Neural cell (in vitro differentiated cells): Measurements from ENCODE around the gene LMOD1. TPM values are rescaled to one million over a fixed set of nuclear protein-coding genes. Genes with fewer than 3 reads are reported as not detected.

Source experiments
- H2AFZ ChIP-seq: fragments of 200-600, 300-800 bp; sonication (generic), shearing (Covaris generic); 2 replicates; pipeline ENCODE4 v1.6.0; 2014; ENCODE audit warnings: low read depth, mild to moderate bottlenecking, antibody characterized with exemption, low read length, moderate library complexity
- H3F3A ChIP-seq: fragments of 200-600 bp; shearing (Covaris generic); 2 replicates; pipeline ENCODE4 v1.6.1; 2016; ENCODE audit warnings: mild to moderate bottlenecking, moderate library complexity, mixed read lengths, antibody characterized with exemption, low read length; ENCODE audit not compliant: insufficient read depth, poor library complexity, severe bottlenecking
- H3K27ac ChIP-seq: fragments of 200-600, 300-800 bp; sonication (generic), shearing (Covaris generic); 2 replicates; pipeline ENCODE4 v1.5.1; 2014; ENCODE audit warnings: mild to moderate bottlenecking, low read length, moderate library complexity
- H3K27me3 ChIP-seq: fragments of 300-800, 200-600 bp; sonication (generic), shearing (Covaris generic); 2 replicates; pipeline ENCODE4 v1.6.0; 2014; ENCODE audit warnings: mild to moderate bottlenecking, low read depth, low read length, moderate library complexity; ENCODE audit not compliant: insufficient read depth
- H3K36me3 ChIP-seq: fragments of 300-800, 200-600 bp; sonication (generic), shearing (Covaris generic); 2 replicates; pipeline ENCODE4 v1.5.1; 2014; ENCODE audit warnings: mild to moderate bottlenecking, antibody characterized with exemption, low read length, moderate library complexity; ENCODE audit not compliant: insufficient read depth
- H3K4me2 ChIP-seq: fragments of 300-800, 200-600 bp; sonication (generic), shearing (Covaris generic); 2 replicates; pipeline ENCODE4 v1.6.0; 2014; ENCODE audit warnings: mild to moderate bottlenecking, low read length
- H3K4me3 ChIP-seq: fragments of 300-800, 200-600 bp; sonication (generic), shearing (Covaris generic); 2 replicates; pipeline ENCODE4 v1.5.1; 2014; ENCODE audit warnings: mild to moderate bottlenecking, low read length, moderate library complexity
- H3K79me2 ChIP-seq: fragments of 200-600 bp; shearing (Covaris generic); replicated peaks from 2 replicates; pipeline ENCODE4 v1.6.0; 2014; ENCODE audit warnings: mild to moderate bottlenecking, low read length, moderate library complexity; ENCODE audit not compliant: insufficient read depth
- H3K9ac ChIP-seq: fragments of 300-800, 200-600 bp; sonication (generic), shearing (Covaris generic); 2 replicates; pipeline ENCODE4 v1.6.1; 2016; ENCODE audit warnings: mild to moderate bottlenecking, low read length, mixed read lengths
- H3K9me2 ChIP-seq: fragments of 200-600 bp; shearing (Covaris generic); 2 replicates; pipeline ENCODE4 v1.6.1; 2016; ENCODE audit warnings: mild to moderate bottlenecking, low read length, mixed read lengths; ENCODE audit not compliant: insufficient read depth
- H3K9me3 ChIP-seq: fragments of 200-600, 300-800 bp; sonication (generic), shearing (Covaris generic); 2 replicates; pipeline ENCODE4 v1.6.1; 2016; ENCODE audit warnings: mild to moderate bottlenecking, mixed run types, low read length, moderate library complexity, mixed read lengths
- H4K20me1 ChIP-seq: fragments of 200-600 bp; shearing (Covaris generic); 2 replicates; pipeline ENCODE4 v1.6.1; 2016; ENCODE audit warnings: mild to moderate bottlenecking, mixed run types; ENCODE audit not compliant: insufficient read depth
- EP300 ChIP-seq: fragments of 450-650 bp; conservative IDR thresholded peaks from 2 replicates; pipeline ENCODE4 v1.6.1; 2014; ENCODE audit warnings: antibody characterized with exemption, mild to moderate bottlenecking, moderate library complexity; ENCODE audit not compliant: poor library complexity, severe bottlenecking
- EZH2 ChIP-seq: fragments of 200-600, 300-800 bp; shearing (Covaris generic), sonication (generic); IDR thresholded peaks from 2 replicates; pipeline ENCODE4 v1.6.1; 2014; ENCODE audit warnings: antibody characterized with exemption, low read length, borderline replicate concordance, mild to moderate bottlenecking; ENCODE audit not compliant: insufficient read depth, poor library complexity, severe bottlenecking
- MXI1 ChIP-seq: fragments of 450-650 bp; conservative IDR thresholded peaks from 2 replicates; pipeline ENCODE4 v1.6.1; 2014; ENCODE audit warnings: antibody characterized with exemption, mild to moderate bottlenecking; ENCODE audit not compliant: poor library complexity, severe bottlenecking
- POLR2AphosphoS5 ChIP-seq: IDR thresholded peaks from 2 replicates; pipeline ENCODE4 v1.6.1; 2012
- RAD21 ChIP-seq: fragments of 450-650 bp; conservative IDR thresholded peaks from 2 replicates; pipeline ENCODE4 v1.6.1; 2014; ENCODE audit warnings: antibody characterized with exemption, mild to moderate bottlenecking, moderate library complexity
- SMC3 ChIP-seq: fragments of 450-650 bp; conservative IDR thresholded peaks from 2 replicates; pipeline ENCODE4 v1.6.1; 2014; ENCODE audit warnings: antibody characterized with exemption, mild to moderate bottlenecking, moderate library complexity; ENCODE audit not compliant: poor library complexity
- TAF1 ChIP-seq: IDR thresholded peaks from 2 replicates; pipeline ENCODE4 v1.6.1; 2012; ENCODE audit warnings: low read depth
- polyA plus RNA-seq: library from polyadenylated mRNA; depleted of rRNA; stranded (reverse); fragments of >200 nt; gene quantifications from 2 replicates; pipeline ENCODE4 v1.2.3, GENCODE V29; 2014
- TF ChIP-seq, protein P1 (sequence below): fragments of 450-650 bp; IDR thresholded peaks from 2 replicates; pipeline ENCODE4 v1.5.1; 2014; ENCODE audit warnings: antibody characterized with exemption, mild to moderate bottlenecking, moderate library complexity; ENCODE audit not compliant: poor library complexity, severe bottlenecking
- TF ChIP-seq, protein P2 (sequence below): IDR thresholded peaks from 2 replicates; pipeline ENCODE4 v1.6.1; 2012; ENCODE audit warnings: borderline replicate concordance

LMOD1 gene
- polyA plus RNA-seq, 1 donor from 2014 or later, result not detected

DNA sequence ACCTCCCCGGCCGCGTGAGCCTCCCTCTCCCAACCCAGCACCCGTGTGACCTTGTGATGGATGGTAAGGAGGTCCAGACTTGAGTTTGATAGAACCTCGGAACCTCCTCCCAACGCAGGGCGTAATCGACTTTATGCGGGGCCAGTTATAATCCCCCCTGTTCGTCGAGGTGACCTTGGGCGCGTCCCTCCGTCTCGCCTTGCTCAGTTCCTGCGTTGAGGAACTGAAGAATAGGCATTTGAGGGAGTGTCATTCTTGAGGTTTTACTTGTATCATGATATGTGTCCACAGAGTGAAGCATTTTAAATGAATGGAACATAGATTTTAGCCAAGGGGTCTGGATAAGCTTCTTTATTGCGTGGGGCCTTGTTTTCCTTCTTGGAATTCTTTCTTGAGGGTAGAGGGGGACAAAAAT lies 9.4 kb upstream of the LMOD1 start:
- Histone ChIP-seq H3F3A (no peaks in the 10 kb centered on the region), H3K4me2 (peak overlapping the region; percentile 93), H3K79me2 (peaks cover 22% of the 10 kb centered on the region), H3K27ac (peak overlapping the region; percentile 85), H4K20me1 (no peaks in the 10 kb centered on the region), H2AFZ (peak overlapping the region; percentile 99), H3K9me2 (no peaks in the 10 kb centered on the region), H3K27me3 (no peaks in the 10 kb centered on the region), H3K9ac (peak overlapping the region; percentile 95), H3K4me3 (peak overlapping the region; percentile 92), H3K36me3 (no peaks in the 10 kb centered on the region), H3K9me3 (no peaks in the 10 kb centered on the region)
- no peak for TF ChIP-seq EP300

DNA sequence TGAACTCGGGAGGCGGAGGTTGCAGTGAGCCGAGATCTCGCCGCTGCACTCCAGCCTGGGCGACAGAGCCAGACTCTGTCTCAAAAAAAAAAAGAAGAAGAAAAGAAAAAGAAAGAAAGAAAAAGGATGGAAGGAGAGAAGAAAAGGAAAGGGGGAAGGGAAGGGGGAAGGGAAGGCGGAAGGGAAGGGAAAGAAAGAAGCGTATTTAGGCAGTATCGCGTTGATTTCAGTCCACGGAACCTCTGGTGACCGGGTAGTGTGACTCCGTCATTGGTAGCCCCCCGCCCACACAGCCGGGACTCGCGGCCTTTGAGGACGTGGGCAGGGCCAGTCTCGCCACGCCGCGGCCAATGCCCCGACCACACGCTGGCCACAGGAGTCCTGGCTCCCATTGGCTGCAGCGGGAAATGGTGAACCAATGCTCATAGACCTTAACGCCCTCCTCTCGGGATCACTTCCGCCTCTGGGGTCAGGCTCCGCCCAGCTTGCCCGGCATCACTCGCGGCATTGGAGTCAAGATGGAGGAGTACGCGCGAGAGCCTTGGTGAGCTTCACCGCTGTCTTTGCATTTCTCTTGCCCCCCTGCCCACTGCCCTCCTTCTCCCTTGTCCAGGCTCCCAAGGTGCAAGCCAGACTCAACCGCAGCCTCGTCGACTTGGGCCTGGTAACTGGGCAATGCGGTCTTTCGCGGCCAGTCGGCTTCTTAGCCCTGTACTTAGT lies 8.8 kb upstream of the LMOD1 start, which contains the start of gene TIMM17A:
TIMM17A (plus strand) TSS at position 495 of the 720 bp plus-strand sequence; CDS start at position 519, 24 bp downstream.
- peak; percentile 87 for TF ChIP-seq TAF1
- peak; percentile 16 for TF ChIP-seq RAD21
- TF ChIP-seq EP300, result peak; percentile 27
- TF ChIP-seq SMC3, result no peak
- TF ChIP-seq, protein P1, sequence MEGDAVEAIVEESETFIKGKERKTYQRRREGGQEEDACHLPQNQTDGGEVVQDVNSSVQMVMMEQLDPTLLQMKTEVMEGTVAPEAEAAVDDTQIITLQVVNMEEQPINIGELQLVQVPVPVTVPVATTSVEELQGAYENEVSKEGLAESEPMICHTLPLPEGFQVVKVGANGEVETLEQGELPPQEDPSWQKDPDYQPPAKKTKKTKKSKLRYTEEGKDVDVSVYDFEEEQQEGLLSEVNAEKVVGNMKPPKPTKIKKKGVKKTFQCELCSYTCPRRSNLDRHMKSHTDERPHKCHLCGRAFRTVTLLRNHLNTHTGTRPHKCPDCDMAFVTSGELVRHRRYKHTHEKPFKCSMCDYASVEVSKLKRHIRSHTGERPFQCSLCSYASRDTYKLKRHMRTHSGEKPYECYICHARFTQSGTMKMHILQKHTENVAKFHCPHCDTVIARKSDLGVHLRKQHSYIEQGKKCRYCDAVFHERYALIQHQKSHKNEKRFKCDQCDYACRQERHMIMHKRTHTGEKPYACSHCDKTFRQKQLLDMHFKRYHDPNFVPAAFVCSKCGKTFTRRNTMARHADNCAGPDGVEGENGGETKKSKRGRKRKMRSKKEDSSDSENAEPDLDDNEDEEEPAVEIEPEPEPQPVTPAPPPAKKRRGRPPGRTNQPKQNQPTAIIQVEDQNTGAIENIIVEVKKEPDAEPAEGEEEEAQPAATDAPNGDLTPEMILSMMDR, result peak; percentile 30
- TF ChIP-seq POLR2AphosphoS5, result peak; percentile 96
- peak; percentile 87 for TF ChIP-seq MXI1
- TF ChIP-seq EZH2, result no peak
- TF ChIP-seq, protein P2, sequence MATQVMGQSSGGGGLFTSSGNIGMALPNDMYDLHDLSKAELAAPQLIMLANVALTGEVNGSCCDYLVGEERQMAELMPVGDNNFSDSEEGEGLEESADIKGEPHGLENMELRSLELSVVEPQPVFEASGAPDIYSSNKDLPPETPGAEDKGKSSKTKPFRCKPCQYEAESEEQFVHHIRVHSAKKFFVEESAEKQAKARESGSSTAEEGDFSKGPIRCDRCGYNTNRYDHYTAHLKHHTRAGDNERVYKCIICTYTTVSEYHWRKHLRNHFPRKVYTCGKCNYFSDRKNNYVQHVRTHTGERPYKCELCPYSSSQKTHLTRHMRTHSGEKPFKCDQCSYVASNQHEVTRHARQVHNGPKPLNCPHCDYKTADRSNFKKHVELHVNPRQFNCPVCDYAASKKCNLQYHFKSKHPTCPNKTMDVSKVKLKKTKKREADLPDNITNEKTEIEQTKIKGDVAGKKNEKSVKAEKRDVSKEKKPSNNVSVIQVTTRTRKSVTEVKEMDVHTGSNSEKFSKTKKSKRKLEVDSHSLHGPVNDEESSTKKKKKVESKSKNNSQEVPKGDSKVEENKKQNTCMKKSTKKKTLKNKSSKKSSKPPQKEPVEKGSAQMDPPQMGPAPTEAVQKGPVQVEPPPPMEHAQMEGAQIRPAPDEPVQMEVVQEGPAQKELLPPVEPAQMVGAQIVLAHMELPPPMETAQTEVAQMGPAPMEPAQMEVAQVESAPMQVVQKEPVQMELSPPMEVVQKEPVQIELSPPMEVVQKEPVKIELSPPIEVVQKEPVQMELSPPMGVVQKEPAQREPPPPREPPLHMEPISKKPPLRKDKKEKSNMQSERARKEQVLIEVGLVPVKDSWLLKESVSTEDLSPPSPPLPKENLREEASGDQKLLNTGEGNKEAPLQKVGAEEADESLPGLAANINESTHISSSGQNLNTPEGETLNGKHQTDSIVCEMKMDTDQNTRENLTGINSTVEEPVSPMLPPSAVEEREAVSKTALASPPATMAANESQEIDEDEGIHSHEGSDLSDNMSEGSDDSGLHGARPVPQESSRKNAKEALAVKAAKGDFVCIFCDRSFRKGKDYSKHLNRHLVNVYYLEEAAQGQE, result peak; percentile 74
- H3K9ac ChIP-seq, result peak within 1 kb of the TSS; percentile 95
- H4K20me1 ChIP-seq, result no peaks in the 10 kb centered on the region
- no peaks in the 10 kb centered on the region for H3K36me3 ChIP-seq
- H3K4me3 ChIP-seq, result peak within 1 kb of the TSS; percentile 92
- H3K4me2 ChIP-seq, result peak within 1 kb of the TSS; percentile 93
- H3F3A ChIP-seq, result no peaks in the 10 kb centered on the region
- H3K9me3 ChIP-seq, result no peaks in the 10 kb centered on the region
- peak within 1 kb of the TSS; percentile 99 for H2AFZ ChIP-seq
- peak within 1 kb of the TSS; percentile 85 for H3K27ac ChIP-seq
- H3K27me3 ChIP-seq, result no peaks in the 10 kb centered on the region
- no peaks in the 10 kb centered on the region for H3K9me2 ChIP-seq
- peaks cover 22% of the 10 kb centered on the region for H3K79me2 ChIP-seq
